Esophagus squamous epithelium (tissue), 5 donors: ENCODE data around the gene NR1D2. TPM values are rescaled to one million over a fixed set of nuclear protein-coding genes. Genes with fewer than 3 reads are reported as not detected.

Source experiments
- DNase-seq: peaks from one replicate; lab custom pipeline; 2025; lab: John Stamatoyannopoulos, UW
- H3K27ac ChIP-seq, 4 donors: fragments of 200-600 bp; sonication (generic); one replicate each; pipeline ENCODE4 v1.5.1; 2016 to 2019; ENCODE audit warnings: mild to moderate bottlenecking in 1 of 4
- H3K27me3 ChIP-seq, 4 donors: fragments of 200-600 bp; sonication (generic); 1 replicate in 3 of 4; 2 replicates in 1 of 4; pipeline versions ENCODE4 v1.5.1 to v1.6.0; 2017 to 2021; ENCODE audit warnings: antibody characterized with exemption in 1 of 4
- H3K36me3 ChIP-seq, 3 donors: fragments of 200-600 bp; sonication (generic); one replicate each; pipeline ENCODE4 v1.5.1; 2016 to 2019
- H3K4me1 ChIP-seq, 3 donors: fragments of 200-600 bp; sonication (generic); one replicate each; pipeline ENCODE4 v1.5.1; 2017 to 2019
- H3K4me3 ChIP-seq, 4 donors: fragments of 200-600 bp; sonication (generic); 1 replicate in 3 of 4; 2 replicates in 1 of 4; pipeline ENCODE4 v1.5.1; 2016 to 2019; ENCODE audit warnings: mild to moderate bottlenecking in 2 of 4, moderate library complexity in 1 of 4
- H3K9me3 ChIP-seq, 3 donors: fragments of 200-600 bp; sonication (generic); one replicate each; pipeline ENCODE4 v1.5.1; 2016 to 2019
- POLR2A ChIP-seq, 4 donors: fragments of 450-650 bp; IDR thresholded peaks; one replicate each; pipeline ENCODE4 v1.6.1; 2017; ENCODE audit warnings: antibody characterized with exemption in 4 of 4, mild to moderate bottlenecking in 4 of 4, moderate library complexity in 3 of 4
- WGBS, 2 donors: methylation state at CpG; one replicate each; pipeline ENCODE4 v1.1.5; 2018; 5-methylcytosine and 5-hydroxymethylcytosine counted together
- intact Hi-C: fragments of 100-400 bp; cut with DNase I; formaldehyde crosslinking; loops from one replicate; pipeline ENCODE4 v1.15.0; 2022
- total RNA-seq, 4 donors: library from RNA; depleted of rRNA; stranded (reverse); fragments of >200 nt; gene quantifications; one replicate each; pipeline ENCODE4 v1.1.0, GENCODE V29; 2016
- TF ChIP-seq, protein P1 (sequence below), 6 experiments: fragments of 450-650 bp in 4 of 6; fragments of 200-600 bp in 2 of 6; sonication (generic) in 2 of 6; IDR thresholded peaks; one replicate each; pipeline ENCODE4 v1.5.1; 2016 to 2019; ENCODE audit warnings: antibody characterized with exemption in 6 of 6, mild to moderate bottlenecking in 4 of 6, moderate library complexity in 4 of 6
- donor health status: DM: yes; HTN: yes; CAD: no.

Gene NR1D2
- total RNA-seq, 4 donors from 2014 or later, result 10.8 to 34.0 (median 11.6) TPM

DNA sequence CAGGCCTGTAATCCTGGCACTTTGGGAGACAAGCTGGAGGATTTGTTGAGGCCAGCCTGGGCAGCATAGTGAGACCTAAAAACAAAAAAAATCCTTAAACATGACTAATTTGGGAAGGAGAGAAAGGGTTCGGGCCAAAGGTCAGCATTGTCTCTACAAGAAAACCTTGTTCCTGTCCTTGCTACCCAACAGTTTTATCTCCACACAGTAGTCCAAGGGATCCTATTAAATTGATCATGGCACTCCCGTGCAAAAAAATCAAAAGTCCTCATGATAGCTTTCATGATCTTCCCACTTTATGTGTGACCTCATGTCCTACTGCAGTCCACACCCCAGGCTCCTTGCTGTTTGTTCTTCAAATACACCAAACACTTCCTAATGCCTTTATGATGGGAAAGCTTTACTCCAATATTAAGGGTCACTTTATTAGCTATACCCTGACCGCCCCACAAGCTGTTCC lies 24.0 kb upstream of the NR1D2 start:
- Histone ChIP-seq H3K27ac (no peak overlapping the region), H3K4me1 (peaks cover 6 to 35% (median 9%) of the 10 kb centered on the region in 3 donors), H3K36me3 (peaks cover 0 to 59% (median 0%) of the 10 kb centered on the region in 3 donors), H3K4me3 (no peak overlapping the region), H3K27me3 (no peaks in the 10 kb centered on the region), H3K9me3 (no peaks in the 10 kb centered on the region)
- TF ChIP-seq, protein P1, sequence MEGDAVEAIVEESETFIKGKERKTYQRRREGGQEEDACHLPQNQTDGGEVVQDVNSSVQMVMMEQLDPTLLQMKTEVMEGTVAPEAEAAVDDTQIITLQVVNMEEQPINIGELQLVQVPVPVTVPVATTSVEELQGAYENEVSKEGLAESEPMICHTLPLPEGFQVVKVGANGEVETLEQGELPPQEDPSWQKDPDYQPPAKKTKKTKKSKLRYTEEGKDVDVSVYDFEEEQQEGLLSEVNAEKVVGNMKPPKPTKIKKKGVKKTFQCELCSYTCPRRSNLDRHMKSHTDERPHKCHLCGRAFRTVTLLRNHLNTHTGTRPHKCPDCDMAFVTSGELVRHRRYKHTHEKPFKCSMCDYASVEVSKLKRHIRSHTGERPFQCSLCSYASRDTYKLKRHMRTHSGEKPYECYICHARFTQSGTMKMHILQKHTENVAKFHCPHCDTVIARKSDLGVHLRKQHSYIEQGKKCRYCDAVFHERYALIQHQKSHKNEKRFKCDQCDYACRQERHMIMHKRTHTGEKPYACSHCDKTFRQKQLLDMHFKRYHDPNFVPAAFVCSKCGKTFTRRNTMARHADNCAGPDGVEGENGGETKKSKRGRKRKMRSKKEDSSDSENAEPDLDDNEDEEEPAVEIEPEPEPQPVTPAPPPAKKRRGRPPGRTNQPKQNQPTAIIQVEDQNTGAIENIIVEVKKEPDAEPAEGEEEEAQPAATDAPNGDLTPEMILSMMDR (IDR thresholded peaks at IDR 0.05), result no peak
- no peak for TF ChIP-seq POLR2A (IDR thresholded peaks at IDR 0.05)
- no peak for DNase-seq
- WGBS, 2 donors, result 86 to 93% methylated on average over 3 of the region's 3 CpGs
- intact Hi-C loops, result no loop called here

DNA sequence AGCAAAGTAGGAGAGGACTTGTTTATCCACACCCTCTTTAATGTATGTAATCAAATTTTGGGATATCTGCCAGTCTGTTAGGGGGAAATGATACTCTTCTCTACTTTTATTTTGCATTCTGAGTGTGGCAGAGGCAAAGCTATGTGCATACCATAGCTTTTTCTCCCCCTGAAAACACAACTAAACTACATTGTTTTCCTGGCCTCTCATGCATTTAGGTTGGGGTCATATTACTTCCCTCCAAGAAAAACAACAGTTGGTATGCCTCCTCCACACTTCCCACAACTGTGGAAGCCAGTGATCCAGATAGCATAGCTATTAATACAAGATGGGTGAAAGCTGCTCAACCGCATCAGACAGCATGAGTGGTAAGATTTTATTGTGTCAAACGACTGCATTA lies 21.3 kb upstream of the NR1D2 start:
- intact Hi-C loops, result no loop called here
- H3K36me3 ChIP-seq, result peaks cover 0 to 49% (median 0%) of the 10 kb centered on the region in 3 donors
- TF ChIP-seq, protein P1 (IDR thresholded peaks at IDR 0.05), result no peak
- no peak for TF ChIP-seq POLR2A (IDR thresholded peaks at IDR 0.05)
- H3K4me1 ChIP-seq, result peaks cover 2 to 39% (median 7%) of the 10 kb centered on the region in 3 donors
- H3K27ac ChIP-seq, result no peak overlapping the region
- H3K4me3 ChIP-seq, result no peak overlapping the region
- 76 to 83% methylated on average over 2 of the region's 2 CpGs for WGBS, 2 donors
- no peaks in the 10 kb centered on the region for H3K27me3 ChIP-seq
- DNase-seq, result no peak
- no peaks in the 10 kb centered on the region for H3K9me3 ChIP-seq

DNA sequence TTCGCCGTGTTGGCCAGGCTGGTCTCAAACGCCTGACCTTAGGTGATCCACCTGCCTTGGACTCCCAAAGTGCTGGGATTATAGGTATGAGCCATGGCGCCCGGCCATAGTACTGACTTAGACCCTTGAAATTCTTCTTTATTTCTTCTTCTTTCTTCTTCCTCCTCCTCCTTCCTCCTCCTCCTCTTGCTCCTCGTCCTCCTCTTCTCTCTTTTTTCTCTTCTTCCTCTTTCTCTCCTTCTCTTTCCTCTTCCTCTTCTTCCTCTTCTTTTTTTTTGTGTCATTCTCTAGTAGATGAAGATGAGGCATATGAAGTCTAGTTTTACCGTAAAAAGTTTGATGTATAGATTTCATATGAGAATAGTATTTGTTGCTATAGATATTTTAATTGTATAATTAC lies 18.8 kb upstream of the NR1D2 start:
- intact Hi-C loops, result no loop called here
- Histone ChIP-seq H3K27ac (no peak overlapping the region), H3K4me3 (no peak overlapping the region), H3K27me3 (no peaks in the 10 kb centered on the region), H3K9me3 (no peaks in the 10 kb centered on the region), H3K36me3 (peaks cover 0 to 25% (median 0%) of the 10 kb centered on the region in 3 donors), H3K4me1 (peaks cover 0 to 19% (median 4%) of the 10 kb centered on the region in 3 donors)
- WGBS, 2 donors, result 81 to 96% methylated on average over 7 of the region's 7 CpGs
- DNase-seq, result no peak
- TF ChIP-seq, protein P1 (IDR thresholded peaks at IDR 0.05), result no peak
- TF ChIP-seq POLR2A (IDR thresholded peaks at IDR 0.05), result no peak

DNA sequence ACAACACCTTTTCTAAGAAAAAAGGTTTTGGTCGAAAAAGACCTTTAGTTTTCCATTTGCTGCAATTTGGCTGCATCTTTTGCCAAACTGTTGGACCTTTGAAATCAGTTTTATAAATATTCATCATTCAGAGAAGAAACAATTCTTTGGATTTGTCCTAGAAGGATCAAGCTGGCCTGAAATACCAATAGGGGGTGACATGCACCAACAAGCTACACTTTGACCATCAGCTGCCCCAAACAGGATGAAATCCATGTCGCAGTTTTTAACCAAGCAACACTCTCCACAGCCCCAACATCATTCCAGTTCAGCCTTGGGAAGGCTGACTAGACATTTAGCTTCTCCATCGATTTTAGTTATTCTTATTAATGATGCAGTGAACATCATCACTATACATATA lies 18.4 kb upstream of the NR1D2 start:
- no peak for DNase-seq
- peaks cover 0 to 20% (median 0%) of the 10 kb centered on the region in 3 donors for H3K36me3 ChIP-seq
- no peaks in the 10 kb centered on the region for H3K27me3 ChIP-seq
- 89% methylated on average over 3 of the region's 3 CpGs for WGBS, 2 donors
- TF ChIP-seq, protein P1 (IDR thresholded peaks at IDR 0.05), result no peak
- no peak for TF ChIP-seq POLR2A (IDR thresholded peaks at IDR 0.05)
- peaks cover 0 to 19% (median 4%) of the 10 kb centered on the region in 3 donors for H3K4me1 ChIP-seq
- intact Hi-C loops, result no loop called here
- no peaks in the 10 kb centered on the region for H3K9me3 ChIP-seq
- no peak overlapping the region for H3K4me3 ChIP-seq
- H3K27ac ChIP-seq, result no peak overlapping the region

DNA sequence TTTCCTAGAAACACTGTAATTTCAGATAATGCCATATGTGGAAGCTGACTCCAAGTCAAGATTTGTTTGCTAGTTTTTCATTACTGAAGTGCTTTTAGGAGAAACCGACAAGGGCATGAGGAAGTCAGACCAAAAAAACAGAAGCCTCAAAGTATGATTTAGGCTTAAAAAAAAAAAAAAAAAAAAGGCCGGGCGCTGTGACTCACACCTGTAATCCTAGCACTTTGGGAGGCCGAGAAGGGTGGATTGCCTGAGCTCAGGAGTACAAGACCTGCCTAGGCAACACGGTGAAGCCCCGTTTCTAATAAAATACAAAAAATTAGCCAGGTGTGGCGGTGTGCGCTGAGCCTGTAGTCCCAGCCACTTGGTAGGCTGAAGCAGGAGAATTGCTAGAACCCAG lies 16.6 kb upstream of the NR1D2 start:
- no peak for DNase-seq
- peaks cover 0 to 19% (median 4%) of the 10 kb centered on the region in 3 donors for H3K4me1 ChIP-seq
- peak overlapping the region in 3 of 4 donors; percentile 34 to 53 (median 34) for H3K27ac ChIP-seq
- 18 to 47% methylated on average over 8 of the region's 8 CpGs for WGBS, 2 donors
- H3K27me3 ChIP-seq, result no peaks in the 10 kb centered on the region
- intact Hi-C loops, result no loop called here
- no peak overlapping the region for H3K4me3 ChIP-seq
- H3K36me3 ChIP-seq, result peaks cover 0 to 8% (median 0%) of the 10 kb centered on the region in 3 donors
- H3K9me3 ChIP-seq, result no peaks in the 10 kb centered on the region
- TF ChIP-seq, protein P1 (IDR thresholded peaks at IDR 0.05), result no peak
- TF ChIP-seq POLR2A (IDR thresholded peaks at IDR 0.05), result no peak
